Endothelial cell (in vitro differentiated cells): ENCODE measurements around the gene DTNA. TPM values are rescaled to one million over a fixed set of nuclear protein-coding genes. Genes with fewer than 3 reads are reported as not detected.

Experiments used
- DNase-seq: peaks from one replicate; pipeline ENCODE4 v3.0.0; 2021; ENCODE audit warnings: low spot score
- H3K27ac Mint-ChIP-seq: one replicate; pipeline ENCODE4 v1.8.0; 2021; ENCODE audit warnings: mixed read lengths, inconsistent platforms; ENCODE audit not compliant: unreplicated experiment
- H3K27me3 Mint-ChIP-seq: one replicate; pipeline ENCODE4 v1.8.0; 2021; ENCODE audit warnings: mild to moderate bottlenecking, moderate library complexity, mixed read lengths, inconsistent platforms; ENCODE audit not compliant: unreplicated experiment
- H3K36me3 Mint-ChIP-seq: one replicate; pipeline ENCODE4 v1.8.0; 2021; ENCODE audit warnings: mild to moderate bottlenecking, low read depth, mixed read lengths, inconsistent platforms; ENCODE audit not compliant: unreplicated experiment
- H3K4me1 Mint-ChIP-seq: one replicate; pipeline ENCODE4 v1.8.0; 2021; ENCODE audit warnings: mild to moderate bottlenecking, mixed read lengths, inconsistent platforms; ENCODE audit not compliant: unreplicated experiment
- H3K4me3 Mint-ChIP-seq: one replicate; pipeline ENCODE4 v1.8.0; 2021; ENCODE audit warnings: mild to moderate bottlenecking, mixed read lengths, inconsistent platforms; ENCODE audit not compliant: unreplicated experiment
- H3K9me3 Mint-ChIP-seq: one replicate; pipeline ENCODE4 v1.8.0; 2021; ENCODE audit warnings: mixed read lengths, inconsistent platforms; ENCODE audit not compliant: unreplicated experiment
- CTCF ChIP-seq: fragments of 200-600 bp; sonication (generic); IDR thresholded peaks from one replicate; pipeline ENCODE4 v1.5.0; 2021; ENCODE audit warnings: antibody characterized with exemption; ENCODE audit not compliant: unreplicated experiment
- total RNA-seq: library from RNA; stranded (reverse); fragmentation: NEBNext Ultra II Directional; extraction: Animal tissue kit (Norgen Biotek cat#: 25700); gene quantifications from one replicate; pipeline ENCODE4 v1.2.1, GENCODE V29; 2021; ENCODE audit not compliant: unreplicated experiment

Gene DTNA
- total RNA-seq, 1 donor from 2014 or later, result 17.9 TPM

- H3K9me3 Mint-ChIP-seq, result no peaks in the 10 kb centered on the region
- no peak for DNase-seq
- no peak overlapping the region for H3K4me3 Mint-ChIP-seq
- no peaks in the 10 kb centered on the region for H3K27me3 Mint-ChIP-seq
- no peaks in the 10 kb centered on the region for H3K36me3 Mint-ChIP-seq
- peaks cover 8% of the 10 kb centered on the region for H3K4me1 Mint-ChIP-seq
- TF ChIP-seq CTCF, result no peak
- H3K27ac Mint-ChIP-seq, result no peak overlapping the region
Observed at GRCh38 chr18:34697891-34698290, 12.2 kb upstream of the DTNA start.

- no peak for DNase-seq
- no peak for TF ChIP-seq CTCF
- no peaks in the 10 kb centered on the region for H3K36me3 Mint-ChIP-seq
- no peaks in the 10 kb centered on the region for H3K9me3 Mint-ChIP-seq
- H3K4me1 Mint-ChIP-seq, result peaks cover 15% of the 10 kb centered on the region
- no peak overlapping the region for H3K4me3 Mint-ChIP-seq
- H3K27ac Mint-ChIP-seq, result no peak overlapping the region
- H3K27me3 Mint-ChIP-seq, result no peaks in the 10 kb centered on the region
Observed at GRCh38 chr18:34701911-34702310, 8.2 kb upstream of the DTNA start.

- no peak overlapping the region for H3K27ac Mint-ChIP-seq
- H3K4me3 Mint-ChIP-seq, result no peak overlapping the region
- no peak for TF ChIP-seq CTCF
- peaks cover 10% of the 10 kb centered on the region for H3K4me1 Mint-ChIP-seq
- H3K36me3 Mint-ChIP-seq, result no peaks in the 10 kb centered on the region
- DNase-seq, result no peak
- H3K27me3 Mint-ChIP-seq, result no peaks in the 10 kb centered on the region
- no peaks in the 10 kb centered on the region for H3K9me3 Mint-ChIP-seq
Observed at GRCh38 chr18:34702814-34703213, 7.3 kb upstream of the DTNA start.

DNA sequence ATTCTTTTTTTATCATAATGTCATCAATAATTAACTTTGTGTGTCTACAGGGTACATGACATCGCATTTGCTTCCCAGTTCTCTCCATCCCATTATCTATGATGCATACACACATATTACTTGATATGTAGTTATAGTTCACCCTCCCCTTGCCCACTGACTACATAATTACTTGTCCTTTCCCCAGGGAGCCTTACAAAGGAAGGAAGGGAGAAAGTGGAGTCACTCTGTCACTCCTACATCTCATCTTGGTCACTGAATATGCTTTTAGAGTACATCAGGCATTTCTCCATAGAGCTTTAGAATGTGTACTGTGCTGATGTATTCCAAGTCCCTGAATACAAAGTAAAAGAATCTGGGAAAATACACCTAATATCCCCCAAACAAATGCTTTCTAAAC, 6.0 kb upstream of the DTNA start:
- no peaks in the 10 kb centered on the region for H3K36me3 Mint-ChIP-seq
- no peak for DNase-seq
- no peak overlapping the region for H3K27ac Mint-ChIP-seq
- no peaks in the 10 kb centered on the region for H3K27me3 Mint-ChIP-seq
- no peaks in the 10 kb centered on the region for H3K9me3 Mint-ChIP-seq
- no peak overlapping the region for H3K4me3 Mint-ChIP-seq
- H3K4me1 Mint-ChIP-seq, result peaks cover 7% of the 10 kb centered on the region
- TF ChIP-seq CTCF, result no peak

DNA sequence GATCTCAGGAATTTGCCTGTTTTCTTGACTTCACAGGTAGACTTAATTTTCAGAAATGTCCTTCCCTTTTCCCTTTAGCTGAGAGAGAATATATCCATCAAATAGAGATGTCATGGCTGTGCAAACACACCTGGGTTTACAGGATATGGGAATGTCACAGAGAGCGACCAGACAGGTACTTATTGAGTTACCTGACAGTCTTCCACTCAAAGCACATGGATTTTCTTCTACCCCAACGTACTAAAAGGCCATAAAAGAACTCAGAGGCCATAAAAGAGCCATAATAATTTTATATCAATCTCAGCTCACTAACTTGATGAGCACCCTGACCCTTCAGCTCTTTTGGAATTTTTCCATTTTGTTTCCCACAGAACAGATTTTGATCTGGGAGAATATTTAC, 5.3 kb upstream of the DTNA start:
- TF ChIP-seq CTCF, result no peak
- Mint-ChIP-seq H3K9me3 (no peaks in the 10 kb centered on the region), H3K36me3 (no peaks in the 10 kb centered on the region), H3K27me3 (no peaks in the 10 kb centered on the region), H3K4me3 (no peak overlapping the region), H3K27ac (no peak overlapping the region), H3K4me1 (peaks cover 7% of the 10 kb centered on the region)
- no peak for DNase-seq
